ENCODE results near the gene CACNG1.

DNA sequence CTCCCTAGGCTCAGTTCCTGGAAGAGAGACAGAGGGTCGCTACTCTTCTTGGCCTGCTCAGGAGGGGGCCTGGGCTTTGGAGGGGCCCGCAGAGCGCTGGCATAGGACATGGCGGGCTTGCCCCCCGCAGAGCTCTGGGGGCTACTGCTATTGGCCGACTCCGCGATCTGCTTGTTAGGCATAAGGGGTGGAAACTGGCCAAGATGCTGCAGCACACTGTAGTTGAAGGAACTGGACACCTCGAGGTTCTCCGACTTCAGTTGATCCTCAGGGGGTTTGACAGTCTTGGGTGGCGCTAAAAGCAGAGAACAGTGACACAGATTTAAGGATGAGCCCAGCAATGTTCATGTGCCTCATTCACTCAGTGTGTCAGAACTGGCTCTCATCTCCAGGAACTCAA lies 33.9 kb downstream of the CACNG1 start:
- TF ChIP-seq TCF12 (IDR thresholded peaks at IDR 0.05; ENCODE audit: low read depth) (no peak), EP300 (IDR thresholded peaks at IDR 0.05; ENCODE audit: borderline replicate concordance) (no peak), EGR1 (IDR thresholded peaks at IDR 0.05) (no peak), TAF1 (IDR thresholded peaks at IDR 0.05; ENCODE audit: low read depth) (no peak)
- TF ChIP-seq, protein P1, sequence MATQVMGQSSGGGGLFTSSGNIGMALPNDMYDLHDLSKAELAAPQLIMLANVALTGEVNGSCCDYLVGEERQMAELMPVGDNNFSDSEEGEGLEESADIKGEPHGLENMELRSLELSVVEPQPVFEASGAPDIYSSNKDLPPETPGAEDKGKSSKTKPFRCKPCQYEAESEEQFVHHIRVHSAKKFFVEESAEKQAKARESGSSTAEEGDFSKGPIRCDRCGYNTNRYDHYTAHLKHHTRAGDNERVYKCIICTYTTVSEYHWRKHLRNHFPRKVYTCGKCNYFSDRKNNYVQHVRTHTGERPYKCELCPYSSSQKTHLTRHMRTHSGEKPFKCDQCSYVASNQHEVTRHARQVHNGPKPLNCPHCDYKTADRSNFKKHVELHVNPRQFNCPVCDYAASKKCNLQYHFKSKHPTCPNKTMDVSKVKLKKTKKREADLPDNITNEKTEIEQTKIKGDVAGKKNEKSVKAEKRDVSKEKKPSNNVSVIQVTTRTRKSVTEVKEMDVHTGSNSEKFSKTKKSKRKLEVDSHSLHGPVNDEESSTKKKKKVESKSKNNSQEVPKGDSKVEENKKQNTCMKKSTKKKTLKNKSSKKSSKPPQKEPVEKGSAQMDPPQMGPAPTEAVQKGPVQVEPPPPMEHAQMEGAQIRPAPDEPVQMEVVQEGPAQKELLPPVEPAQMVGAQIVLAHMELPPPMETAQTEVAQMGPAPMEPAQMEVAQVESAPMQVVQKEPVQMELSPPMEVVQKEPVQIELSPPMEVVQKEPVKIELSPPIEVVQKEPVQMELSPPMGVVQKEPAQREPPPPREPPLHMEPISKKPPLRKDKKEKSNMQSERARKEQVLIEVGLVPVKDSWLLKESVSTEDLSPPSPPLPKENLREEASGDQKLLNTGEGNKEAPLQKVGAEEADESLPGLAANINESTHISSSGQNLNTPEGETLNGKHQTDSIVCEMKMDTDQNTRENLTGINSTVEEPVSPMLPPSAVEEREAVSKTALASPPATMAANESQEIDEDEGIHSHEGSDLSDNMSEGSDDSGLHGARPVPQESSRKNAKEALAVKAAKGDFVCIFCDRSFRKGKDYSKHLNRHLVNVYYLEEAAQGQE (IDR thresholded peaks at IDR 0.05; ENCODE audit: low read depth) = no peak
